A172 (cell line): ENCODE measurements around the gene COA7. TPM values are rescaled to one million over a fixed set of nuclear protein-coding genes. Genes with fewer than 3 reads are reported as not detected.
A peak's percentile ranks its signal among the peaks of the same experiment; 100 is the strongest.
"Not testable (repeated sequence)": the region's sequence is repeated elsewhere in the genome, so short reads cannot be mapped to it uniquely, and the experiment has no call there.

Experiments used
- DNase-seq: peaks from one replicate; pipeline ENCODE4 v3.0.0-alpha.2; 2015; ENCODE audit warnings: low spot score
- total RNA-seq: library from RNA; depleted of rRNA; stranded (reverse); fragments of >200 nt; shearing (Covaris generic); gene quantifications from 2 replicates; pipeline ENCODE4 v1.2.3, GENCODE V29; 2014; rRNA removed

COA7 gene
- total RNA-seq: 4.1 and 5.3 TPM in 2 replicates

- DNase-seq: peak; percentile 34
Measured at GRCh38 chr1:52697795-52698674, at the start of gene COA7. Gene COA7 (minus strand): TSS chr1:52698347. CDS start chr1:52698326, 21 bp downstream.

- DNase-seq: no peak
Measured at GRCh38 chr1:52747450-52747849, 49.3 kb upstream of the COA7 start.

- DNase-seq: no peak
Measured at GRCh38 chr1:52746189-52746588, 48.0 kb upstream of the COA7 start.

- DNase-seq: no peak
Measured at GRCh38 chr1:52741259-52741658, 43.1 kb upstream of the COA7 start.

- no peak for DNase-seq
Measured at GRCh38 chr1:52739699-52740467, 41.7 kb upstream of the COA7 start.

- no peak for DNase-seq
Measured at GRCh38 chr1:52738893-52739292, 40.7 kb upstream of the COA7 start.

GRCh38 chr1:52738148-52738547 is 40.0 kb upstream of the COA7 start:
- no peak for DNase-seq

- DNase-seq: not testable (repeated sequence)
Measured at GRCh38 chr1:52735371-52735770, 37.2 kb upstream of the COA7 start.

- DNase-seq: no peak
Measured at GRCh38 chr1:52733368-52733767, 35.2 kb upstream of the COA7 start.

- DNase-seq: no peak
Measured at GRCh38 chr1:52727956-52728656, 30.0 kb upstream of the COA7 start.

GRCh38 chr1:52727114-52727586 is 29.0 kb upstream of the COA7 start:
- peak; percentile 1 for DNase-seq

- peak; percentile 68 for DNase-seq
Measured at GRCh38 chr1:52726265-52727113, 28.3 kb upstream of the COA7 start, which contains the start of gene ZYG11B. Gene ZYG11B (plus strand): TSS chr1:52726453. CDS start chr1:52726654, 201 bp downstream.

- DNase-seq: no peak
Measured at GRCh38 chr1:52725903-52726264, 27.7 kb upstream of the COA7 start.

GRCh38 chr1:52723260-52723659 is 25.1 kb upstream of the COA7 start:
- DNase-seq: no peak

- not testable (repeated sequence) for DNase-seq
Measured at GRCh38 chr1:52715296-52715695, 17.1 kb upstream of the COA7 start.

GRCh38 chr1:52713590-52713989 is 15.4 kb upstream of the COA7 start:
- DNase-seq: no peak

- no peak for DNase-seq
Measured at GRCh38 chr1:52709016-52709415, 10.9 kb upstream of the COA7 start.

- DNase-seq: peak; percentile 78
Measured at GRCh38 chr1:52707927-52708655, 9.9 kb upstream of the COA7 start.

- no peak for DNase-seq
Measured at GRCh38 chr1:52706941-52707926, 9.1 kb upstream of the COA7 start.
